ENCODE data around the gene CCDC192.

DNA sequence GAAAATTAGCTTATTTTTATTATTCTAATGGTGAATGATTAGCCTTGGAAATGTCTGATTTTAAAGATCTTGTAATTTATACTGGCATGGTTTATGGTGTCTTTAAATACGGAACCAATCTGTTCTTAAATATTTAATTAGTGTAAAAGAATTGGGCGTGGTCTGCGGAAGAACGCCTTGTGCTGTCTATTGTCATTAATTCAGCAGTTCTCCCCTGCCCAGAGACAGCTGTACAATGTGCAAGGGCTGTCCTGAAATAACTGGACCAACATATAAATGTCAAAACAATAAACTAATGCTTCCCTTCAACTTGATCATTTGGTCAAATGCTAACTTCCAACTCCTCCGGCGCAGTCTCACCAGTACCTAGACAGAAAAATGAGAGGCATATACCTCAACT is 124.3 kb downstream of the CCDC192 start:
- TF ChIP-seq CTCF (conservative IDR thresholded peaks at IDR 0.05; ENCODE audit: low read length) (no peak), EZH2phosphoT487 (IDR thresholded peaks at IDR 0.05; ENCODE audit: borderline replicate concordance) (no peak)

All from Loucy (cell line).